ENCODE measurements around the gene DIABLO.
"Not testable (repeated sequence)": the region's sequence is repeated elsewhere in the genome, so short reads cannot be mapped to it uniquely, and the experiment has no call there.

The DIABLO gene

GRCh38 chr12:122190842-122191668 lies 34.8 kb downstream of the DIABLO start:
- peak in 3 of 4 experiments; percentile 36 to 54 (median 39) for DNase-seq (ENCODE audit: low read depth in 4 of 4, low spot score in 1 of 4)

- DNase-seq (ENCODE audit: low read depth in 4 of 4, low spot score in 1 of 4), result no peak
Observed at GRCh38 chr12:122189626-122190475, 36.0 kb downstream of the DIABLO start.

GRCh38 chr12:122187466-122187865 lies 38.4 kb downstream of the DIABLO start:
- no peak for DNase-seq (ENCODE audit: low read depth in 4 of 4, low spot score in 1 of 4)

GRCh38 chr12:122185494-122186082 lies 40.3 kb downstream of the DIABLO start:
- no peak for DNase-seq (ENCODE audit: low read depth in 4 of 4, low spot score in 1 of 4)

GRCh38 chr12:122185079-122185478 lies 40.8 kb downstream of the DIABLO start:
- no peak for DNase-seq (ENCODE audit: low read depth in 4 of 4, low spot score in 1 of 4)

GRCh38 chr12:122184517-122184916 lies 41.3 kb downstream of the DIABLO start:
- no peak for DNase-seq (ENCODE audit: low read depth in 4 of 4, low spot score in 1 of 4)

GRCh38 chr12:122183588-122183940 lies 42.3 kb downstream of the DIABLO start:
- no peak for DNase-seq (ENCODE audit: low read depth in 4 of 4, low spot score in 1 of 4)

- no peak for DNase-seq (ENCODE audit: low read depth in 4 of 4, low spot score in 1 of 4)
Observed at GRCh38 chr12:122182887-122183587, 42.8 kb downstream of the DIABLO start, which contains the start of gene LRRC43. LRRC43 (plus strand) TSS chr12:122183123; CDS start chr12:122183145, 22 bp downstream.

GRCh38 chr12:122176473-122176872 lies 49.4 kb downstream of the DIABLO start:
- DNase-seq (ENCODE audit: low read depth in 4 of 4, low spot score in 1 of 4), result not testable (repeated sequence)

GRCh38 chr12:122174155-122174845 lies 51.6 kb downstream of the DIABLO start, which contains the start of gene IL31:
IL31 (minus strand) TSS chr12:122174221; CDS start chr12:122174172, 49 bp downstream.
- DNase-seq (ENCODE audit: low read depth in 4 of 4, low spot score in 1 of 4), result no peak

GRCh38 chr12:122172262-122172939 lies 53.5 kb downstream of the DIABLO start:
- DNase-seq (ENCODE audit: low read depth in 4 of 4, low spot score in 1 of 4), result no peak

- DNase-seq (ENCODE audit: low read depth in 4 of 4, low spot score in 1 of 4), result no peak
Observed at GRCh38 chr12:122171399-122171798, 54.5 kb downstream of the DIABLO start.

GRCh38 chr12:122168492-122168891 lies 57.4 kb downstream of the DIABLO start:
- DNase-seq (ENCODE audit: low read depth in 4 of 4, low spot score in 1 of 4), result no peak

- no peak for DNase-seq (ENCODE audit: low read depth in 4 of 4, low spot score in 1 of 4)
Observed at GRCh38 chr12:122167356-122167925, 58.4 kb downstream of the DIABLO start.

GRCh38 chr12:122166422-122167349 lies 59.2 kb downstream of the DIABLO start:
- DNase-seq (ENCODE audit: low read depth in 4 of 4, low spot score in 1 of 4), result peak in 2 of 4 experiments; percentile 14 to 36

- DNase-seq (ENCODE audit: low read depth in 4 of 4, low spot score in 1 of 4), result no peak
Observed at GRCh38 chr12:122162976-122163375, 62.9 kb downstream of the DIABLO start.

GRCh38 chr12:122161682-122162081 lies 64.2 kb downstream of the DIABLO start:
- no peak for DNase-seq (ENCODE audit: low read depth in 4 of 4, low spot score in 1 of 4)

GRCh38 chr12:122160761-122161160 lies 65.1 kb downstream of the DIABLO start:
- DNase-seq (ENCODE audit: low read depth in 4 of 4, low spot score in 1 of 4), result no peak
